GM10266 (cell line): ENCODE measurements around the gene FMN1.

ENCODE experiments used
- DNase-seq: peaks from one replicate; pipeline ENCODE4 v3.0.0; 2012; ENCODE audit errors: extremely low spot score
- CTCF ChIP-seq: IDR thresholded peaks from 2 replicates; pipeline ENCODE4 v1.5.1; 2012; ENCODE audit warnings: mild to moderate bottlenecking, low read depth; ENCODE audit not compliant: control insufficient read depth, insufficient read depth; ENCODE audit errors: missing control alignments

FMN1 gene

GRCh38 chr15:33114374-33114717 is 80.2 kb downstream of the FMN1 start:
- no peak for DNase-seq
- TF ChIP-seq CTCF = no peak

GRCh38 chr15:33113666-33114373 is 80.7 kb downstream of the FMN1 start:
- no peak for TF ChIP-seq CTCF
- DNase-seq = no peak

- no peak for DNase-seq
These were observed 81.9 kb downstream of the FMN1 start for GRCh38 chr15:33112541-33113105.

GRCh38 chr15:33111041-33111451 is 83.5 kb downstream of the FMN1 start:
- no peak for TF ChIP-seq CTCF
- DNase-seq = no peak

More at GRCh38 chr15:33112541-33113105, 81.9 kb downstream of the FMN1 start:
- TF ChIP-seq CTCF = no peak

- DNase-seq = no peak
- TF ChIP-seq CTCF = no peak
These were observed 85.2 kb downstream of the FMN1 start for GRCh38 chr15:33109345-33109744.

- no peak for TF ChIP-seq CTCF
These were observed 86.0 kb downstream of the FMN1 start for GRCh38 chr15:33108518-33108917.

GRCh38 chr15:33107950-33108349 is 86.6 kb downstream of the FMN1 start:
- DNase-seq = no peak
- no peak for TF ChIP-seq CTCF

More at GRCh38 chr15:33108518-33108917, 86.0 kb downstream of the FMN1 start:
- DNase-seq = no peak
